Esophagus (tissue), 2 donors: ENCODE results near the gene LUZP2. TPM values are rescaled to one million over a fixed set of nuclear protein-coding genes. Genes with fewer than 3 reads are reported as not detected.

Experiments
- H3K27ac ChIP-seq, 2 donors: one replicate each; pipeline ENCODE4 v1.5.1; 2013; ENCODE audit warnings: low read depth in 2 of 2, mild to moderate bottlenecking in 2 of 2, inconsistent platforms in 1 of 2, low read length in 1 of 2, moderate library complexity in 1 of 2
- H3K27me3 ChIP-seq, 2 donors: one replicate each; pipeline ENCODE4 v1.6.1; 2013; ENCODE audit warnings: low read length in 2 of 2, control low read depth in 1 of 2, mild to moderate bottlenecking in 1 of 2; ENCODE audit not compliant: insufficient read depth in 2 of 2, control insufficient read depth in 1 of 2
- H3K36me3 ChIP-seq, 2 donors: one replicate each; pipeline ENCODE4 v1.6.1; 2013; ENCODE audit warnings: low read length in 1 of 2; ENCODE audit not compliant: control insufficient read depth in 2 of 2, insufficient read depth in 2 of 2
- H3K4me1 ChIP-seq, 2 donors: one replicate each; pipeline ENCODE4 v1.6.1; 2013; ENCODE audit warnings: low read length in 1 of 2; ENCODE audit not compliant: control insufficient read depth in 2 of 2, insufficient read depth in 2 of 2
- H3K4me3 ChIP-seq, 2 donors: one replicate each; pipeline ENCODE4 v1.5.1; 2013; ENCODE audit warnings: low read length in 2 of 2, mild to moderate bottlenecking in 2 of 2, low read depth in 1 of 2, moderate library complexity in 1 of 2
- H3K9me3 ChIP-seq, 2 donors: one replicate each; pipeline ENCODE4 v1.6.1; 2013; ENCODE audit warnings: mild to moderate bottlenecking in 2 of 2, low read depth in 1 of 2, low read length in 1 of 2, moderate library complexity in 1 of 2; ENCODE audit not compliant: control insufficient read depth in 2 of 2, insufficient read depth in 1 of 2
- WGBS, 2 donors: extraction: QIAGEN DNeasy Blood & Tissue Kit; methylation state at CpG; one replicate each; pipeline ENCODE4 v1.1.7; 2013; 5-methylcytosine and 5-hydroxymethylcytosine counted together
- polyA plus RNA-seq, 2 donors: library from polyadenylated mRNA; stranded (reverse); fragments of 200-250 nt; gene quantifications; one replicate each; pipeline ENCODE4 v1.2.3, GENCODE V29; 2013
- donor health status: healthy with polysubstance abuse.
- donor health status: Bipolar disorder and iron deficiency.

LUZP2 gene
- polyA plus RNA-seq, 2 donors = 0.20 TPM

- no peaks in the 10 kb centered on the region for H3K9me3 ChIP-seq
- no peak overlapping the region for H3K4me3 ChIP-seq
- H3K4me1 ChIP-seq = no peaks in the 10 kb centered on the region
- 87 to 93% methylated on average over 3 of the region's 3 CpGs for WGBS, 2 donors
- no peak overlapping the region for H3K27ac ChIP-seq
- no peaks in the 10 kb centered on the region for H3K36me3 ChIP-seq
- H3K27me3 ChIP-seq = no peaks in the 10 kb centered on the region
These were observed 46.9 kb downstream of the LUZP2 start for GRCh38 chr11:24543771-24544170.

GRCh38 chr11:24556693-24557092 lies 59.8 kb downstream of the LUZP2 start:
- Histone ChIP-seq H3K27ac (no peak overlapping the region), H3K36me3 (no peaks in the 10 kb centered on the region), H3K4me1 (no peaks in the 10 kb centered on the region), H3K27me3 (no peaks in the 10 kb centered on the region), H3K9me3 (no peaks in the 10 kb centered on the region), H3K4me3 (no peak overlapping the region)
- 66 to 80% methylated on average over 3 of the region's 3 CpGs for WGBS, 2 donors

GRCh38 chr11:24559315-24559714 lies 62.5 kb downstream of the LUZP2 start:
- no peak overlapping the region for H3K27ac ChIP-seq
- H3K36me3 ChIP-seq = no peaks in the 10 kb centered on the region
- H3K4me3 ChIP-seq = no peak overlapping the region
- H3K27me3 ChIP-seq = no peaks in the 10 kb centered on the region
- H3K4me1 ChIP-seq = no peaks in the 10 kb centered on the region
- no peaks in the 10 kb centered on the region for H3K9me3 ChIP-seq

GRCh38 chr11:24560324-24560723 lies 63.5 kb downstream of the LUZP2 start:
- Histone ChIP-seq H3K36me3 (no peaks in the 10 kb centered on the region), H3K9me3 (no peaks in the 10 kb centered on the region), H3K27ac (no peak overlapping the region), H3K27me3 (no peaks in the 10 kb centered on the region), H3K4me3 (no peak overlapping the region), H3K4me1 (no peaks in the 10 kb centered on the region)
- 58 to 63% methylated on average over 4 of the region's 4 CpGs for WGBS, 2 donors

- Histone ChIP-seq H3K4me1 (no peaks in the 10 kb centered on the region), H3K27me3 (no peaks in the 10 kb centered on the region), H3K27ac (no peak overlapping the region), H3K4me3 (no peak overlapping the region), H3K36me3 (no peaks in the 10 kb centered on the region), H3K9me3 (no peaks in the 10 kb centered on the region)
These were observed 70.5 kb downstream of the LUZP2 start for GRCh38 chr11:24567380-24567779.

GRCh38 chr11:24572376-24572775 lies 75.5 kb downstream of the LUZP2 start:
- WGBS, 2 donors = 84 to 91% methylated on average over 1 of the region's 1 CpG
- Histone ChIP-seq H3K27me3 (no peaks in the 10 kb centered on the region), H3K27ac (no peak overlapping the region), H3K4me1 (no peaks in the 10 kb centered on the region), H3K9me3 (no peaks in the 10 kb centered on the region), H3K4me3 (no peak overlapping the region), H3K36me3 (no peaks in the 10 kb centered on the region)

- 70 to 71% methylated on average over 1 of the region's 1 CpG for WGBS, 2 donors
These were observed 77.6 kb downstream of the LUZP2 start for GRCh38 chr11:24574461-24574860.

GRCh38 chr11:24575392-24575791 lies 78.5 kb downstream of the LUZP2 start:
- H3K36me3 ChIP-seq = no peaks in the 10 kb centered on the region
- H3K27me3 ChIP-seq = no peaks in the 10 kb centered on the region
- 18 to 36% methylated on average over 2 of the region's 2 CpGs for WGBS, 2 donors
- H3K27ac ChIP-seq = no peak overlapping the region
- no peaks in the 10 kb centered on the region for H3K9me3 ChIP-seq
- no peak overlapping the region for H3K4me3 ChIP-seq
- no peaks in the 10 kb centered on the region for H3K4me1 ChIP-seq

More at GRCh38 chr11:24574461-24574860, 77.6 kb downstream of the LUZP2 start:
- H3K4me3 ChIP-seq = no peak overlapping the region
- no peaks in the 10 kb centered on the region for H3K9me3 ChIP-seq
- no peaks in the 10 kb centered on the region for H3K36me3 ChIP-seq
- no peak overlapping the region for H3K27ac ChIP-seq
- H3K27me3 ChIP-seq = no peaks in the 10 kb centered on the region
- no peaks in the 10 kb centered on the region for H3K4me1 ChIP-seq

- H3K27me3 ChIP-seq = no peaks in the 10 kb centered on the region
- no peaks in the 10 kb centered on the region for H3K9me3 ChIP-seq
- no peaks in the 10 kb centered on the region for H3K4me1 ChIP-seq
- H3K4me3 ChIP-seq = no peak overlapping the region
- WGBS, 2 donors = 85 to 91% methylated on average over 1 of the region's 1 CpG
- no peaks in the 10 kb centered on the region for H3K36me3 ChIP-seq
- no peak overlapping the region for H3K27ac ChIP-seq
These were observed 88.3 kb downstream of the LUZP2 start for GRCh38 chr11:24585192-24585591.

GRCh38 chr11:24587635-24588034 lies 90.8 kb downstream of the LUZP2 start:
- no peak overlapping the region for H3K27ac ChIP-seq
- H3K27me3 ChIP-seq = no peaks in the 10 kb centered on the region

More at GRCh38 chr11:24587635-24588034, 90.8 kb downstream of the LUZP2 start:
- Histone ChIP-seq H3K9me3 (no peaks in the 10 kb centered on the region), H3K36me3 (no peaks in the 10 kb centered on the region), H3K4me1 (no peaks in the 10 kb centered on the region), H3K4me3 (no peak overlapping the region)
